GM19351 (cell line): Measurements from ENCODE around the gene ATAT1.

Experiments used
- ATAC-seq: cut with Tn5 transposase; IDR thresholded peaks from one replicate; pipeline ENCODE4 v1.9.1; 2021; ENCODE audit warnings: mild to moderate bottlenecking, moderate library complexity; ENCODE audit not compliant: unreplicated experiment

Gene ATAT1

GRCh38 chr6:30683183-30683979 is 56.7 kb downstream of the ATAT1 start:
- no peak for ATAC-seq

DNA sequence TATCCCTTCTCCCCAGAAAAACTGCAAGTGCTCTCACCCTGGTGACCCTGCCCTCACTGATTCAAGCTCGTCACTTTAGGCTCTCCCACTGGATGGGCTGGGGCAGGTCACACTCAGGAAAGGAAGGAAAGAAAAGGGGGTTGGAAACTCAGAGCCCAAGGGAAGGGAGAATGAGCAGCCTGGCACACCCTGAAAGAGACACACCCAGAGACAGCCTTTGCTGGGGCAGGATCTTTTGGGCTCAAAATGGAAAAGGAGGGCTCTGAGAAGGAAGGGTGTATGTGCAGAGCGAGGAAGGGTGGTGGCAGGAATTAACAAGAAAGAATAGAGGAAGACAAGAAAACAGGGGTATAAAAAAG is 57.3 kb downstream of the ATAT1 start:
- ATAC-seq: no peak

DNA sequence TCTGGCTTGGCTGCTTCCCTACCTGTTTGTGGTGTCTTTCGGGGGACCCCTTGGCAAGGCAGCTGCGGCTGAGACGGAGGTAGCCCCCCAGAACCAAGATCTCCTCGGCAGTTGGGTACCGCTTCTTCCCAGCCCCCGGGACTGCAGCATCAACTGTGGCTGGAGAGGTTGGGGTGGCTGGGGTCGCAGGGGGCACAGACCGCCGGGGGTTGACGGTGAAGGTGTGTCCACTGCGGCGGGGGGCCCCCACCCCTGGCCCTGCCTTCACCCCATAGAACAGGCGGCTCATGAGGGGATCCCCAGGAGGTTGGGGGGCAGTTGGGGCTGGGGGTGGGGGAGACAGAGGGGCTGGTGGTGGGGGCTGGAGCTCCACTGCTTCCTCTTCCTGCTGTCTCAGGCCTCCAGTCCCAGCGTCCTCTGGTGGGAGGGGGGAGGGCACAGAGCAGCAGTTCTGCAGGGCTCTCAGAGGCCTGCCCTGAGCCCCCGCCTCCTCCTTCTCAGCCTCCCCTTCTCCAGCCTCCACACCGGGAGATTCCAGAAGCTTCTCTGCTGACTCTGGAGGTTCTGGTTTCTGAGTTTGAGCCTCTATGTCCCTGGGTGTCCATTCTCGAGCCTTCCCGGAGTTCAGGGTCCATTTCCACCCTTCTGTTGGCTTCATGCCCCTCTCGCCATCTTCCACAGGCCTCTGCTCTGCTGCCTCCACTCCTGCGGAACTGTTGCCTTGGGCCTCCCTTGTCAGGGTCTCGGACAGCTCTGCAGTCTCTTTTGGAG is 57.9 kb downstream of the ATAT1 start:
- ATAC-seq: no peak

DNA sequence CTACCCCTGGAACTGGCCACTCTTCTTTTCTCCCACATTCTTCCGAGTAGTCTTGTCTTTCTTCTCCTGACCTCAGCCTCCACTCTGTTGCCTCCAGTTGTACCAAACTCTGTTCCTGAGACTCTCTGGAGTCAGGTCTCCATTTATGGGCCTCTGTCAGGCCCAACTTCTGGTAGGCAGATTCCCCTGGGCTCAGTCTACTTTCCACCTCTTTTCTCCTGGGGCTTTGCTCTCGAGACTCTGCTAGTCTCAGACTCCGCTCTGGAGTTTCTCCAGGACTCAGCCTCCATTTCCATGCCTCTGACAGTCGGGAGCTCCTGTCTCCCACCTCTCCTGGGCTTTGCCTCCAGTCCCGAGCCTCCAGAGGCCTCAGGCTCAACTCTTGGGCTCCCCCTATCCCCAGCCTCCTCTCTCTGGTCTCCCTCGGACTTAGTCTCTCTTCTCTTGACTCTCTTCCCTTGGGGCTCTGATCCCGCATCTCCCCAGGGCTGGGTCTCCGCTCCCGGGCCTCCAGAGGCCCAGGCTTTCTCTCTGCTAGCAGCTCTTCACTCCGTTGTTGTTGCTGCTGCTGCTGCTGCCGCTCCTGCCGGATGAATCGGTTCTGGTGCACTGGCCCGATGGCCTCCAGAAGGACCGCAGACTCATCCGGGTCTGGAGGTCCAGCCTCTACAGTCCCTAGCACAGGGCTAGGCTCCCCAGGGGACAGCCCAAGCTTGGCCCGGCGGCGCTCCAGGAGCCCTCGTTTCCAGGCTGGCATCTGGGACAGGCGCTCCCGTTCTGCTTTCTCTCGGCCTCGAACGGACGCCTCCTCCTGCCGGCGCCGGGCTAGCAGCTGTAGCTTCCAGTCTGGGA is 58.7 kb downstream of the ATAT1 start:
- no peak for ATAC-seq

DNA sequence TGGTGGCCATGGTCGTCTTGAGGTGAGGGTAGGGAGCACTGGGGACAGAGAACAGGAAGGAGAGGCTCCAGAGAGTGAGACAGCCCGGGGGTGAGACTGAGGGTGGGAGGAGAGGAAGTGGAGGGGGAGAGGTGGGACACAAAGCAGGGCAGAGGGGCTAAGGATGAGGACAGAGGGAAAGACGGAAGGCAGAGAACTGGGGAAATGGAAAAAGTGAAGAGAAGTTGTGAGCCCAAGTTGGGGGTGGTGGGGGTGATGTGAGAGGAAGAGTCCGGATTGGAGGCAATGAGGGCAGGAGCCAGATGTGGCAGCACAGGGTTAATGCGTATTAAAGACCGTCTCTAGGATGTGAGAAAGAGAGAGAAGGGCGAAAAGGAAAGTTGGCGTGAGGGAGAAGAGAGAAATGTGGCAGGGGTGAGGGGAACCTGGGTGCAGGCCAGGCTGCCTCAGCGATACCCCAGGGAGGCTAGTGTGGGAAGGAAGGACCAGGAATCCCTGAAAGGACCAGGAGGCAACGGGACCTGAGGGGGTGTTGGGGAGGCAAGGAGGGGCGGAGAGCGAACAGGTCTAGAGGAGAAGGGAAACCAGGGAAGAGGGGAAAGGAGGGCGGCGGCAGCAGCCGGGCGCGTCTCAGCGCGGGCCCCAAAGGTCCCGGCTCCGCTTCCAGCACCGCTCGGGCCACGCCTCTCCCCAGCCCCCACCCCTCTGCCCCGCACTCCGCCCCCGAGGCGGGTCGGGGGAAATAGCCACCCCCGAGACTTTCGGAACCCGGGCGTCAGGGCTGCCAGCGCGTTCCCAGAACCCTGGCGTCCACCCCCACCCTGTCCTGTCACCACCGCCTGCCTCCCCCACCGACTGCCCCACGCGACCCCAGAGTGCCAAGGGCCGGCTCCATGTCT is 59.6 kb downstream of the ATAT1 start, which contains the start of gene PPP1R18:
Gene PPP1R18 (minus strand): TSS at position 637 of the 899 bp plus-strand sequence. CDS start 627 bp downstream, at position 10.
- no peak for ATAC-seq

GRCh38 chr6:30686908-30687658 is 60.4 kb downstream of the ATAT1 start:
- peak; percentile 44 for ATAC-seq

DNA sequence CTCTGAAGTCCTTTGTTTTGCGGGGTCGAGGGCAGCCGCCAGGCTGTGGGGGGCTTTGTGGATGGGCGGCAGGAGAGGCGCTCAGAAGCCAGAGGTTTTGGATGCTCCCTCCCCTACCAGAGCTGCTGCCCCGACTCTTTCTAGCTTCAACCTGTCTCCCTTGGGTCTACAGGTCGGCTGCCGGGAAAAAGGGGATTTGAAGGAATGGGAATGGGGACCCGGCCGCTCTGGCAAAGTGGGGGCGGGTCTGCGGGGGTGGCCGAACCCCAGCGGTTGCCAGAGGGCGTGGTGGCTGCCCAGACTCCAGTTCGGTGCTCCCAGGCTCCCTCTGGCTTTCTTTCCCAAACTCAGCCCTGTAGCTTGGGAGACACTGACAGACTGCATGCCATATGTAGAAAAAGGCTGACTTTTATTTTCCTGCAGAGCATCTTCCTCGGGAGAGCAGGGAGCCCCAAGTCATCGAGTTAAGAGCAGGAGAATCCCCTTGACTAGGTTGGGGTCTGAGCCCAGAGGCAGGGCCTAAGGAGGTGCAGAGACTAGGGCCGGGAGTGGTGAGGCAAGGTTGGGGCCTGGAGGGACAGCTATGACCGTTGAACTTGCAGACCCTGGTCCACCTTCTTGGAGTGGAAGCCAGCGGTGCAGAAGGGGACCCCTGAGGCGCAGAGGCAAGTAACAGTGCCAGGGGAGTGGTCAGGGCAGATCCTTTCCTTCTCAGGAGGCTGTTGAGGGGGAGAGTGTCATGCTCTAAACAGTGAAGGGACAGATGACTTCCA is 61.2 kb downstream of the ATAT1 start:
- no peak for ATAC-seq

GRCh38 chr6:30688569-30688968 is 61.9 kb downstream of the ATAT1 start:
- ATAC-seq: no peak

DNA sequence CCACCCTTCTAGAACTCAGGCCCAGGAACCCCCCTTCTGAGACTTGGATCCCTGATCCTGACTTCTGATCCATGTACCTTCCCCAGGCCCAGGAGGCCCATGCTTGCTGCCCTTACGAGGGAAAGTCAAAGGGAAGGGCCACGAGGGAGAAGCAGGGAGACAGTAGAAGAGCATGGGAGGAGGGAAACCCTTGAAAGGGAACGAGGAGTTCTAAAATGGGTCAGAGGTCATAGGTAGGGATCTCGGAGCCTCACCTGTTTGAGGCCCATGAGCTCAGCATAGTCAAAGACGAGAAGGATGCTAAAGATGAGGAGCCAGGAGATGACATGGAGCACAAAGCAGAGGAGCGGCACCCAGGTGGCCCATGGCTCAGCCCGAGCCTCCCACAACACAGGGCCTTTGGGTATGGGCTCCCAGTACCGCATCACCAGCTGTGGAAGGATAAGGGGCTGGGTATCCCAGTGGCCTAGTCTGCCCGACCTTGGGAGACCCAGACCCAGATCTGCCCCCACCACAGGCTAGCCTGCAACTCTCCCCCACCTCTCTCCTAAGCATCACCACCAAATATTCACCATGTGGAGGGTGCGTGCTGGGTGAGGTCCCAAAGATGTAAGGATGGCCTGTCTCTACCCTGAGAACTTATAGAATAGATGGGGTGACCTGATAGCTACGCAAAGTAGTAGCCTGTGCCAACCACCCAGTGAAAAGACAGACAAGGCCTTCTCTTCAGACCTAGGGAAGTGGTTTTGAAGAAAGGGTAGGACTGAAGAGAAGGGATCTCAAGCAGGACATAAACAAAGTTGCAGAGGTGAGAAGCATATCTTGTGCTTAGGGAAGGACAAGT is 62.6 kb downstream of the ATAT1 start:
- no peak for ATAC-seq

- no peak for ATAC-seq
Measured at GRCh38 chr6:30689985-30690384, 63.3 kb downstream of the ATAT1 start.

DNA sequence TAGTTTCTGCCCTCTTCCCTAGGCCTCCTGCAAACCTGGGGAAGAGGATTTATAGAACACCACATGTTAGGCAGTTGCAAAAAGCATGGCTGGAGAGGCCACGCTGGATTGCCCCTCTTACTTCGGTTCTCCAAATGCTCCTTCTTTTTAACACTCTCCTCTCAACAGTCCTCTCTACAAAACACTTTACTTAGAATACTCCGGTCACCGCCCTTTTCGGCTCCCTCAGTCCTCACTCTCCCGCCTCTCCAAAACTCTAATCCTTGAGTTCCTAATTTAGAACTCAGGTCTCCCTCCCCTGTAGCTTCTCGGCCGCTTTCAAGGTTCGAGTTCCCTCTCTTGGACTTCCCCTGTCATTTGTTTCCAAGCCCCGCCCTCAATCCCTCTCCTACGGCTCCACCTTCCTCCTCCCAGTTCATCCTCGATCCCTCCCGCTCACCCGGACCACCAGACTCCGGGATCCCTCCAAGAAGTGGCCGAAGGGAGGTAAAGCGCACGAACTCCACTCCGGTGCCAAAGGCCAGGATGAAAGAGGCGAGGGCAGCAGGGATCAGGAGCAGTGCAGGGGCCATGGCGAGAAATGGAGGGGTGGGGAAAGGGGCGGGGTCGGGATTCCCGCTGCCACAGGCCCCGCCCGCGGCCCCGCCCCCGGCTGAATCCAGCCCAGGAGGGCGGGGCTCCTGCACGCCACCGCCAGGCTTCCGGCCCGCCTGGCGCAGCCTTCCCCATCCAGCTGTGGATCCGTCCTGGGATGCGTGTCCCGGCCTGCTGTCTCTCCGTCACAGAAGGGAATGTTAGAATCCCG is 63.9 kb downstream of the ATAT1 start, which contains the start of gene NRM:
Gene NRM (minus strand): TSS at position 582 of the 805 bp plus-strand sequence. CDS start 10 bp downstream, at position 572.
- ATAC-seq: no peak

- no peak for ATAC-seq
Measured at GRCh38 chr6:30691208-30691847, 64.7 kb downstream of the ATAT1 start.
